Lower leg skin (tissue), 4 donors: ENCODE results near the gene CSNK2A2. TPM values are rescaled to one million over a fixed set of nuclear protein-coding genes. Genes with fewer than 3 reads are reported as not detected.

Experiments
- DNase-seq, 2 donors: peaks; one replicate each; pipeline ENCODE4 v3.0.0-alpha.2; 2019; ENCODE audit warnings: low spot score in 2 of 2
- H3K4me3 ChIP-seq: fragments of 200-600 bp; sonication (generic); 2 replicates; pipeline ENCODE4 v1.5.1; 2017; ENCODE audit warnings: mild to moderate bottlenecking, low read depth; ENCODE audit not compliant: poor library complexity, severe bottlenecking
- POLR2A ChIP-seq, 2 donors: fragments of 450-650 bp; IDR thresholded peaks; one replicate each; pipeline ENCODE4 v1.6.1; 2016 to 2017; ENCODE audit warnings: antibody characterized with exemption in 2 of 2, mild to moderate bottlenecking in 1 of 2, moderate library complexity in 1 of 2
- WGBS, 2 donors: methylation state at CpG; one replicate each; pipeline ENCODE4 v1.1.5; 2018; 5-methylcytosine and 5-hydroxymethylcytosine counted together
- intact Hi-C: fragments of 100-400 bp; cut with DNase I; formaldehyde crosslinking; loops from one replicate; pipeline ENCODE4 v1.15.0; 2023; ENCODE audit warnings: low total_unique reads
- total RNA-seq, 4 donors: library from RNA; depleted of rRNA; stranded (reverse); fragments of >200 nt; gene quantifications; one replicate each; pipeline ENCODE4 v1.1.0, GENCODE V29; 2016
- TF ChIP-seq, protein P1 (sequence below), 3 donors: fragments of 450-650 bp; IDR thresholded peaks; one replicate each; pipeline ENCODE4 v1.5.1; 2016; ENCODE audit warnings: antibody characterized with exemption in 3 of 3, mild to moderate bottlenecking in 3 of 3, moderate library complexity in 2 of 3

The CSNK2A2 gene
- total RNA-seq, 4 donors from 2014 or later, result 112 to 159 (median 141) TPM

- intact Hi-C loops, result loop anchor here (10.0 kb wide), 1 partner anchor 96 kb away; the partner anchor contains the start of gene MMP15
- no peak for TF ChIP-seq POLR2A (IDR thresholded peaks at IDR 0.05)
- TF ChIP-seq, protein P1, sequence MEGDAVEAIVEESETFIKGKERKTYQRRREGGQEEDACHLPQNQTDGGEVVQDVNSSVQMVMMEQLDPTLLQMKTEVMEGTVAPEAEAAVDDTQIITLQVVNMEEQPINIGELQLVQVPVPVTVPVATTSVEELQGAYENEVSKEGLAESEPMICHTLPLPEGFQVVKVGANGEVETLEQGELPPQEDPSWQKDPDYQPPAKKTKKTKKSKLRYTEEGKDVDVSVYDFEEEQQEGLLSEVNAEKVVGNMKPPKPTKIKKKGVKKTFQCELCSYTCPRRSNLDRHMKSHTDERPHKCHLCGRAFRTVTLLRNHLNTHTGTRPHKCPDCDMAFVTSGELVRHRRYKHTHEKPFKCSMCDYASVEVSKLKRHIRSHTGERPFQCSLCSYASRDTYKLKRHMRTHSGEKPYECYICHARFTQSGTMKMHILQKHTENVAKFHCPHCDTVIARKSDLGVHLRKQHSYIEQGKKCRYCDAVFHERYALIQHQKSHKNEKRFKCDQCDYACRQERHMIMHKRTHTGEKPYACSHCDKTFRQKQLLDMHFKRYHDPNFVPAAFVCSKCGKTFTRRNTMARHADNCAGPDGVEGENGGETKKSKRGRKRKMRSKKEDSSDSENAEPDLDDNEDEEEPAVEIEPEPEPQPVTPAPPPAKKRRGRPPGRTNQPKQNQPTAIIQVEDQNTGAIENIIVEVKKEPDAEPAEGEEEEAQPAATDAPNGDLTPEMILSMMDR (IDR thresholded peaks at IDR 0.05), result no peak
- DNase-seq, result peak in 1 of 2 donors; percentile 26
- H3K4me3 ChIP-seq, result no peak overlapping the region
- WGBS, 2 donors, result 35 to 42% methylated on average over 6 of the region's 6 CpGs
Observed at GRCh38 chr16:58121132-58121531, 76.8 kb downstream of the CSNK2A2 start.

DNA sequence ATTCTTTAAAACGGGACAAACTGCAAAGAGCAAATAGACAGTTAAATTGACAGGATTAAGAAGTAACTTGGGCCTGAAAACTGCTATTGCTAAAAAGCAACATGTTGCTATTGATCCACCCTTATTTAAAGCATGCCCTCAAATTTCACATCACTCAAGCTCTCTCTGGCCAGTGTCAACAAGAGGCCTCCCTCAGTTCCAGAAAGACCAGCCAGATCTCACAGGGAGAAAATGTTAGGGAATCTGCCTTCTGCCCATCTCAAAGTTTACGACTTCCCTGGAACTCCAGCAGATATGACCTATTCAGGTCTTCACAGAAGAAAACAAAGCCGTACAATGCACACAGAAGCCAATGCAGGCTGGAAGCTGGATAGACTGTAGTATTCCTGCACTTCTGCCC lies 77.7 kb downstream of the CSNK2A2 start:
- peak in 1 of 2 donors; percentile 8 for DNase-seq
- no peak overlapping the region for H3K4me3 ChIP-seq
- TF ChIP-seq POLR2A (IDR thresholded peaks at IDR 0.05), result no peak
- TF ChIP-seq, protein P1 (IDR thresholded peaks at IDR 0.05), result no peak
- WGBS, 2 donors, result 38 to 52% methylated on average over 3 of the region's 3 CpGs
- intact Hi-C loops, result loop anchor here (10.0 kb wide), 1 partner anchor 95 kb away; the partner anchor contains the start of gene MMP15

DNA sequence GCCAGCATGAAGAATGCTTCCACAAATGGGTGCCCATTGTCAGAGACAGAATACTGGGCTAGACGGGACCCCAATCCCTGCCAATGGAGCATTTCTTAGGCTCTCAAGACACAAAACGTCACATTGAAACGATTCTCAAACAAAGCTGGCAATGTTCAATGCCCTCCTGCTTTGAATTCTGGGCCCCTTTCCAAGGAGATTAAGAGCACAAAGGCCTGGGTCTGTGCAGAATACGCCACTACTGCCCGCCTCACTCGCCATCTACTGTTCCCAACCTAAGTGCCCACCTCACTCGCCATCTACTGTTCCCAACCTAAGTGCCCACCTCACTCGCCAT lies 78.4 kb downstream of the CSNK2A2 start:
- 56 to 58% methylated on average over 8 of the region's 8 CpGs for WGBS, 2 donors
- intact Hi-C loops, result no loop called here
- TF ChIP-seq, protein P1 (IDR thresholded peaks at IDR 0.05), result no peak
- TF ChIP-seq POLR2A (IDR thresholded peaks at IDR 0.05), result no peak
- H3K4me3 ChIP-seq, result no peak overlapping the region
- DNase-seq, result peak in 1 of 2 donors; percentile 48

DNA sequence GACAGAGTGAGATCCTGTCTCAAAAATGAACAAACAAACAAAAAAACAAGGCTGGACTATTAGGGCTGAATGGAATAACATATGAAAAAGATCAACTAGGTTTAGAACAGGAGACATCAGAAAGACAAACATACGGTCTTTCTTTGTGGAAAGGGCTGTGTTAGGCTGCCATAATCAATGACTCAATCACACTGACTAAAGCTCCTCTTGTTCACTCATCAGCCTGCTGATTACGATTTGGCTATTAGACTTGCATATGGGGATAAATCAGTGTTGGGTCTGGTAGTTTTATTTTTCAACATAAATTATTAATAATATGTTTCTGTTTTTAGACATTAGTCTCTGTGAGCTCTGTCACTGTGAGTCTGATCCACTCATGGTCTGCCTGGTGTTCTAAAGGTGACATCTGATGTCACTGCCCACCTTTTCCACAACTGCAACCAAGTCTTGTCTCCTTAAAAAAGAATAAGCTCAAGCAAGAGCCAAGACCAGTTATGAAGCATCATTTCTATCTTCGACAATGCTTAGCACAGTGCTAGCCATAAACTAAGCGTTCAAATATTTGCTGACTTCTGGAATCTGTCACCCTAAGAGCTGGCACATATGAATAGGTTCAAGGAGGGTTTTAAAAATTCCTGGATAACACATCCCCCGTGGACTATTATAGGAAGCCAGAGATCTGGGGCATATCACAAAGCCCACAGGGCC lies 79.0 kb downstream of the CSNK2A2 start:
- TF ChIP-seq POLR2A (IDR thresholded peaks at IDR 0.05), result no peak
- TF ChIP-seq, protein P1 (IDR thresholded peaks at IDR 0.05), result no peak
- WGBS, 2 donors, result 46 to 47% methylated on average over 5 of the region's 5 CpGs
- no peak overlapping the region for H3K4me3 ChIP-seq
- DNase-seq, result no peak
- intact Hi-C loops, result no loop called here

DNA sequence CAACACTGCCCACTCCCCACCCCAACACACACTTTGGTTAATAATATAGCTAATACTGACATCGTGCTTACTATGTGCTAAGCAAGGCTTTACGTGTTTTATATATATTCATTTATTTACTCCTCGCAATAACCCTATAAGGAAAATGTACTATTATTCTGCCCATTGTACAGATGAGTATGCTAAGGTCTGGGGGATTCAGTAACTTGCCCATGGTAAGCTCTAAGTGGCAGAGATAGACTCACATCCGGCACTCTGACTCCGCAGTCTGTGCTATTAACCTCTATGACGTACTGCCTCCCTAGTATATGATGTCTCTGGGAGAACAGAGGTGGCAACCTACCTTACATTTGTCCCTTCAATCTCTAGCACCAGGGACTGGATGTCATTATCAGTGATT lies 81.4 kb downstream of the CSNK2A2 start:
- DNase-seq, result peak in 1 of 2 donors; percentile 13
- intact Hi-C loops, result no loop called here
- 95 to 96% methylated on average over 6 of the region's 6 CpGs for WGBS, 2 donors
- TF ChIP-seq, protein P1 (IDR thresholded peaks at IDR 0.05), result no peak
- TF ChIP-seq POLR2A (IDR thresholded peaks at IDR 0.05), result no peak
- H3K4me3 ChIP-seq, result no peak overlapping the region

GRCh38 chr16:58116081-58116480 lies 81.8 kb downstream of the CSNK2A2 start:
- no peak overlapping the region for H3K4me3 ChIP-seq
- WGBS, 2 donors, result 82 to 83% methylated on average over 6 of the region's 6 CpGs
- intact Hi-C loops, result no loop called here
- no peak for TF ChIP-seq POLR2A (IDR thresholded peaks at IDR 0.05)
- TF ChIP-seq, protein P1 (IDR thresholded peaks at IDR 0.05), result no peak
- no peak for DNase-seq
